CD4-positive, alpha-beta T cell treated with Interleukin-4 for 4 hours (primary cell): Measurements from ENCODE around the gene ERICH4.
"Not testable (repeated sequence)": the region's sequence is repeated elsewhere in the genome, so short reads cannot be mapped to it uniquely, and the experiment has no call there.

ENCODE experiments used
- DNase-seq: peaks from one replicate; pipeline ENCODE4 v3.0.0-alpha.2; 2020

ERICH4 gene

DNA sequence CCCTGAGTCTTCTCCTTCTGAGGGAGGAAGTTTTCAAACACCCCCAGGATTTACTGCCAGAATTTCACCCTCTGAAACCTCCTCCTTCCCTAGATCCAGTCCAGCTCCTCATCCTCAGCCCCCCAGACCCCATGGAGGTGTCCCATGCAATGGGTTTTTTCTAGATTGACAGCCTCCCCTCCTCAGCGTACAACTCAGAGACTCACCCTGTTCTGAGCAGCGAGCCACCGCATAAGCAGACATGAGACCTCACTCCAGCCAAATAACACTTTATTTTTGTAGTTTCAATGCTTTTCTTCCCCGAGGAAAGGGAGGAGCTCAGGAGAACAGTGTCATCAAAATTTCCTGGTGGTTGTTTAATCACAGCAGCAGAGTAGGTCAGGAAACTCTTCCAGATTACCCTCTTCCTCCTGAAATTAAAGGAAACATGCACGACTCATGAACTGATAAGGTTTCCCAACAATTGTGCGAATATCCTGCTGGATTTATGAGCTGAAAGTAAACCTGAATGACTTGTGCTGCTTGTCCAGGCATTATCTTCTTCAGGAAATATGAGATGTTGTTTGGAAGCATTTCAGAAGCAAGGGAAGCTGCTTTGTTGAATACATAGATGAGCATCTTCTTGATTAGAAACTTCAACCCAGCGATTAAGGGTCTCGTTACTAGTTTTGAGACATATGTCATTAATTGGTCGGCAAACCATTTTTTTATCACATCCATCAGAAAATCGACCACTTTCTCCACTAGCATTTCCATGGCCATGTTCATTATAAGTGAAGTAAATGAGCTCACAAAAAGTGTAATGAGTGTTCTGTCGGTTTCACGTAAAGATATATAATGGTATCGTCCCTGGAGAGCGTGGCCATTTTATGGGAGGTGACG is 36.2 kb downstream of the ERICH4 start:
- DNase-seq, result no peak

DNA sequence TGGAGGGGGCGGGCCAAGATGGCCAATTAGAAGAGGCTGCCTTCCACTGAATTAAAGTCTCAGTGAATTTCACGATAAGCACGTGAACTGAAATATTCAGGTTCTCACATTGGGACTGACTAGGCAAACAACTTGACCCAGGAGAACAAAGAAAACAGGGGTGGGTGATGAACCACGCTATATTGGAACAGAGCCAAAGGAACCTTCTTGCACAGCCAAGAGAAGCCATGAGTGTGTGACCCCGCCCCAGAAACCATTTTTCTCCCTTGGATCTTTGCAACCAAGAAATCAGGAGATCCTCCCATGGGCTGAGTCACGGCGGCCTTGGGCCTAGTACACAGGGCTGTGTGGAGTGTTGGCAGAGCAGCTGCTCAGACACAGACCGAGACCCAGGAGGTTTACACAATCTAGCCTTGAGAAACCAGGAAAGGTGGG is 36.8 kb downstream of the ERICH4 start:
- no peak for DNase-seq

DNA sequence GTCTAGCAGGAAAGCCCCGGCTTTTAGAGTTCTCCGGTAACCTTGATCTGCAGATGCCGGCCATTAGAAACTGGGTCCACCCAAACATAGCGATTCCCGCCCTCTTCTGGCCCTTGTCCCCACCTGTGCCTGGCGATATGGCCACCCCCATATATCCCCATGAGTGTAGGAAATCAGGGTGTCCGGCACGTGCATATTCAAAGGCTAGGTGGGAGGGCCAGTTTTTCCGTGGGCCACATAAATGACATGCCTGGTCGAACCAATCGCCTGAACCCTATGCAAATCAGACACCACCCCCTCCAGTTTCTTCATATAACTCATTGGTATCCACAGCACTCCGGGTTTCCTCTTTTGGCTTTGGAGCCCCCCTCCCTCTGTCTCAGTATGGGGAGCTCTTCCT is 37.4 kb downstream of the ERICH4 start:
- DNase-seq, result no peak

DNA sequence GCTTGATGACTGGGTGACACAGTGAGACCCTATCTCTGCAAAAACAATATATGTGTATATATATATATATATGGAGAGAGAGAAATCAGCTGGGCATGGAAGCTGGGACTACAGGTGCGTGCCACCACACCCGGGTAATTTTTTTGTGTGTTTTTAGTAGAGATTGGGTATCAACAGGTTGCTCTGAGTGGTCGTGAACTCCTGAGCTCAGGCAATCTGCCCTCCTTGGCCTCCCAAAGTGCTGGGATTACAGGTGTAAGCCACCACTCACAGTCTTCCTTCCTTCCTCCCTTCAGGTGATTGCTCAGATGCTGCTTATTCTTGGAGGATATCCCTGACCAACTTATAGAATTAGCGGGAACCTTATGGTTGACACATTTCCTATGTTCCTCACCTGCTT is 41.9 kb downstream of the ERICH4 start:
- DNase-seq, result no peak

DNA sequence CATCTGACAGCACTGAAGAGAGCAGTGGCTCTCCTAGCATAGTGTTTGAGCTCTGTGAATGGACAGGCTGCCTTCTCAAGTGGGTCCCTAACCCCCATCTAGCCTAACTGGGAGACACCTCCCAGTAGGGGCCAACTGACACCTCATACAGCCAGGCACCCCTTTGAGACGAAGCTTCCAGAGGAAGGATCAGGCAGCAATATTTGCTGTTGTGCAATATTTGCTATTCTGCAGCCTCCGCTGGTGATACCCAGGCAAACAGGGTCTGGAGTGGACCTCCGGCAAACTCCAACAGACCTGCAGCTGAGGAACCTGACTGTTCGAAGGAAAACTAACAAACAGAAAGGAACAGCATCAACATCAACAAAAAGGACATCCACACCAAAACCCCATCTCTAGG is 44.0 kb downstream of the ERICH4 start:
- DNase-seq, result not testable (repeated sequence)

DNA sequence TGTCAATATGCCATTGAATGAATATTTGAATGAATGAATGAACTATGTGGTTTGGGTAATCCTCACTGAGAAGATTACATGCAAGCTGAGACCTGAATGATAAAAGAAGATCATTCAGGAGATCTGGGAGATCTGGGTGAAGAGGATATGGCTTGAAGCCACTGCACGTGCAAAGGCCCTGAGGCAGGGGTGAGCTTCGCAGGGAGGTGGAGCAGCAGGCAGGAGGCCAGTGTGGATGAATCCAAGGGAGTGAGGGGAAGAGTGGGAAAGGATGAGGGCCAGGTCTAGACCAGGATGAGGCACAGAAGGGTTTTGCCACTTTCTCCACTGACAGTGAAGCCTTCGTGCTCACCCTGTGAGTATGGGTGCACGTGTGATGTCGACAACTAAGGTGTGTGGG is 49.9 kb downstream of the ERICH4 start:
- DNase-seq, result no peak
